HepG2 (cell line): ENCODE measurements around the gene NMNAT1. TPM values are rescaled to one million over a fixed set of nuclear protein-coding genes. Genes with fewer than 3 reads are reported as not detected.
A peak's percentile ranks its signal among the peaks of the same experiment; 100 is the strongest.

Experiments used
- CBX5 ChIP-seq: sonication (generic); formaldehyde crosslinking; IDR thresholded peaks from 2 replicates; pipeline ENCODE4 v1.4.0; 2020; ENCODE audit warnings: missing genetic modification reagents, borderline replicate concordance
- FOXO4 ChIP-seq: sonication (generic); formaldehyde crosslinking; conservative IDR thresholded peaks from 2 replicates; pipeline ENCODE4 v1.8.1; 2023; ENCODE audit warnings: missing genetic modification reagents
- JUNB ChIP-seq: sonication (generic); formaldehyde crosslinking; IDR thresholded peaks from 2 replicates; pipeline ENCODE4 v1.8.0; 2022; ENCODE audit warnings: missing genetic modification reagents, mild to moderate bottlenecking, borderline replicate concordance
- LBX2 ChIP-seq: sonication (generic); formaldehyde crosslinking; IDR thresholded peaks from 2 replicates; pipeline ENCODE4 v1.5.0; 2020; ENCODE audit warnings: missing genetic modification reagents, mild to moderate bottlenecking, borderline replicate concordance
- MBD4 ChIP-seq: IDR thresholded peaks from 2 replicates; pipeline ENCODE4 v1.6.1; 2012; ENCODE audit warnings: low read length, inconsistent platforms, borderline replicate concordance
- NFKBIZ ChIP-seq: IDR thresholded peaks from 2 replicates; pipeline ENCODE4 v1.6.1; 2018; ENCODE audit warnings: missing genetic modification reagents, missing compliant biosample characterization
- RBM39 ChIP-seq: fragments of 200-400 bp; formaldehyde crosslinking; IDR thresholded peaks from one replicate; pipeline ENCODE4 v1.6.1; 2018; ENCODE audit warnings: antibody characterized with exemption, mild to moderate bottlenecking, low read depth, low read length; ENCODE audit not compliant: poor library complexity, severe bottlenecking
- SOX5 ChIP-seq: IDR thresholded peaks from 2 replicates; pipeline ENCODE4 v1.6.1; 2016; ENCODE audit warnings: borderline replicate concordance
- SYNCRIP ChIP-seq: fragments of 200-400 bp; formaldehyde crosslinking; IDR thresholded peaks from 2 replicates; pipeline ENCODE4 v1.6.1; 2018; ENCODE audit warnings: mild to moderate bottlenecking, low read depth, low read length; ENCODE audit not compliant: insufficient read depth
- TBL1XR1 ChIP-seq: fragments of 150-350 bp; IDR thresholded peaks from 2 replicates; pipeline ENCODE4 v1.6.1; 2014; ENCODE audit warnings: borderline replicate concordance, low read length; ENCODE audit not compliant: partially characterized antibody
- ZBTB2 ChIP-seq: sonication (generic); formaldehyde crosslinking; IDR thresholded peaks from 2 replicates; pipeline ENCODE4 v1.8.0; 2022; ENCODE audit warnings: low read depth, missing genetic modification reagents
- ZBTB43 ChIP-seq: sonication (generic); formaldehyde crosslinking; conservative IDR thresholded peaks from 2 replicates; pipeline ENCODE4 v1.4.0; 2020; ENCODE audit warnings: missing genetic modification reagents
- ZNF230 ChIP-seq: sonication (generic); formaldehyde crosslinking; IDR thresholded peaks from 2 replicates; pipeline ENCODE4 v1.4.0; 2020; ENCODE audit warnings: mild to moderate bottlenecking, missing genetic modification reagents
- ZNF446 ChIP-seq: sonication (generic); formaldehyde crosslinking; IDR thresholded peaks from 2 replicates; pipeline ENCODE4 v1.5.0; 2020; ENCODE audit warnings: mild to moderate bottlenecking, missing genetic modification reagents
- ZNF451 ChIP-seq: sonication (generic); formaldehyde crosslinking; IDR thresholded peaks from 2 replicates; pipeline ENCODE4 v1.5.0; 2020; ENCODE audit warnings: mild to moderate bottlenecking, missing genetic modification reagents
- ZNF512B ChIP-seq: sonication (generic); formaldehyde crosslinking; IDR thresholded peaks from 2 replicates; pipeline ENCODE4 v1.5.1; 2020; ENCODE audit warnings: missing genetic modification reagents, mild to moderate bottlenecking, borderline replicate concordance
- ZNF639 ChIP-seq: conservative IDR thresholded peaks from 2 replicates; pipeline ENCODE4 v1.6.1; 2018; ENCODE audit warnings: missing genetic modification reagents
- ZNF776 ChIP-seq: sonication (generic); formaldehyde crosslinking; IDR thresholded peaks from 2 replicates; pipeline ENCODE4 v1.4.0; 2020; ENCODE audit warnings: mild to moderate bottlenecking, missing genetic modification reagents
- ZNF878 ChIP-seq: sonication (generic); formaldehyde crosslinking; IDR thresholded peaks from 2 replicates; pipeline ENCODE4 v1.8.1; 2023; ENCODE audit warnings: mild to moderate bottlenecking, missing genetic modification reagents, moderate library complexity
- ZSCAN29 ChIP-seq: sonication (generic); formaldehyde crosslinking; conservative IDR thresholded peaks from 2 replicates; pipeline ENCODE4 v1.4.0; 2020; ENCODE audit warnings: mild to moderate bottlenecking, missing genetic modification reagents
- polyA plus RNA-seq, 8 experiments: library from polyadenylated mRNA; depleted of rRNA in 3 of 8; stranded (reverse) in 7 of 8; unstranded in 1 of 8; fragments of >200 nt; fragmentation: Illumina TruSeq in 4 of 8; extraction: Trizol in 4 of 8; gene quantifications; 2 replicates each; pipeline versions ENCODE4 v1.2.1 to v1.2.3, GENCODE V29; 2011 to 2016; ENCODE audit warnings: low read depth in 4 of 8, missing spikeins in 1 of 8, mixed read lengths in 1 of 8; ENCODE audit not compliant: insufficient read depth in 1 of 8
- total RNA-seq, 5 experiments: library from RNA; depleted of rRNA; stranded (reverse); fragments of >200 nt; fragmentation: Illumina TruSeq; extraction: Trizol; gene quantifications; 2 replicates each; pipeline ENCODE4 v1.2.3, GENCODE V29; 2016; ENCODE audit warnings: low read depth in 1 of 5

NMNAT1 gene
- total and polyA plus RNA-seq, 2 of the 13 experiments (the other 11 are each of a cell fraction or from before 2014, with no cell fraction given), result 5.6 to 12.2 TPM

GRCh38 chr1:9910423-9911178 lies 32.7 kb upstream of the NMNAT1 start (continued):
- TF ChIP-seq ZNF776 (CRISPR knock-in tag) (no peak), ZNF446 (no peak), CBX5 (CRISPR knock-in tag) (no peak), ZBTB2 (CRISPR knock-in tag) (peak; percentile 68; the same call in 1 of the 2 replicates), SOX5 (no peak), NFKBIZ (CRISPR knock-in tag) (no peak), SYNCRIP (no peak), ZNF639 (CRISPR knock-in tag) (no peak; the same call in 1 of the 2 replicates), MBD4 (no peak), ZNF878 (no peak), ZBTB43 (CRISPR knock-in tag) (no peak; the same call in 1 of the 2 replicates), ZNF230 (CRISPR knock-in tag) (no peak), TBL1XR1 (no peak), ZNF451 (CRISPR knock-in tag) (peak; percentile 80; the same call in 1 of the 2 replicates), FOXO4 (CRISPR knock-in tag) (no peak), RBM39 (no peak), ZSCAN29 (CRISPR knock-in tag) (no peak), LBX2 (CRISPR knock-in tag) (no peak), ZNF512B (CRISPR knock-in tag) (no peak), JUNB (CRISPR knock-in tag) (no peak)
